Anterior cingulate cortex (tissue), 58 donors: ENCODE data around the gene BCAP31.

Source experiments
- DNase-seq, 58 donors: peaks; one replicate each; lab custom pipeline; 2025; lab: John Stamatoyannopoulos, UW

BCAP31 gene

DNA sequence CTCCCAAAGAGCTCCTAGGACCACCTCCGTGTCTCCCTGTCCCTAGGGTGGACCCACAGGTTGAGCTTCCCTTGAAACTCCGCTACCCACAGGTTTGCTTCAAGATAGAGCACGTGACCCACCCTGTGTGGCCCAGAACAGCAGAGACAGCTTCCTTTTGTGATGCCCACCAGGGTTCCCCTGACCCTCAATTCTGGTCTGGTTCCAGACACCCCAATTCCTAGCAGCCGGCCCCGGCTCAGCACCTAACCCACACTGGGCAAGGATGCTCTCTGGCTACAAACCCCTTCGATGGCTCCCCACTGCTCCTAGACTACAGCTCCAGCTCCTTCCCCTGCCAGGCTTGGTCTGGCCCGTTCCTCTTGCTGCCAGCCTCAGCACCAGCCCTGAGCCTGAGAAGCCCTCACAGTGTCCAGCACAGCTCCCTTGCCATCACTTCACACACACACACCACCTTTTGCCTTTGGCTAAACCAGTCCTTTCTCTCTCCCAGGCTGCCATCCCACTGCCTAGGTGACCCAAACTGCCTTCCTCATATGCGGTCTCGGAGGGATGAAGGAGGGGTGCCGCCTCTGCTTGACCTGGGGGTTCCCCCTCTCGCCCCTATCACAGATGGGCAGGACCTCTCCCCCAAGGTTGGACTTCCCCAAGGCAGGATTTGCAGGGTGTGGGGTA lies 56.8 kb downstream of the BCAP31 start:
- no peak for DNase-seq

DNA sequence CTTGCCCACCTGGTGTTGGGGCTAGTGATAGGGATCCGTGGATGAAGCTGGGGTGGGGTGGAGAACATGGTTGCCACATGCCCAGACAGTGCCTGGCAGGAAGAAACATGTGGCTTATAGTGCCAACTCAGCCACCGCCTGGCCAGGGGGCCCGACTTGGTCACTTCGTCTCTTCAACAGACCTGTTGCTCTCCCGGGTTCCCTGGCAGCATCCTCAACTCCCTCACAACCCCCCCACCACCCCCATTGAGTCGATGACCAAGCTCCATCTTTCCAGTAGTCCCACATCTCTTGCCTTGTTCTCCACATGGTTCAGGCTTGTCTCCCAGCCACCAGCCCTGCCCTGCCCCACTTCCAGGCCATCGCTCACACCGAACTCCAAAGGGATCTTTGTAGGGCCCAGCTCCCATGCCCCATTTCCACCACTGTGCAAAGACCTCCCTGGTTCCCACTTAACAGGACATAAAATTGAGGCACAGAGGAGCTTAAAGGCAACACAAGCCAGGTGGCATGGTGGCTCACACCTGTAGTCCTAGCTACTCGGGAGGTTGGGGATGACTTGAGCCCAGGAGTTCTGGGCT lies 58.4 kb downstream of the BCAP31 start:
- no peak for DNase-seq

DNA sequence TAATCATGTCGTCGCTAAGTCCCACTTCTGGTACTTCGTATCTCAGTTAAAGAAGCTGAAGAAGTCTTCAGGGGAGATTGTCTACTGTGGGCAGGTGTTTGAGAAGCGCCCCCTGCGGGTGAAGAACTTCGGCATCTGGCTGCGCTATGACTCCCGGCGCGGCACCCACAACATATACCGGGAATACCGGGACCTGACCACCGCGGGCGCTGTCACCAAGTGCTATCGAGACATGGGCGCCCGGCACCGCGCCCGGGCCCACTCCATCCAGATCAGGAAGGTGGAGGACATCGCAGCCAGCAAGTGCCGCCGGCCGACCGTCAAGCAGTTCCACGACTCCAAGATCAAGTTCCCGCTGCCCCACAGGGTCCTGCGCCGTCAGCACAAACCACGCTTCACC lies 61.9 kb downstream of the BCAP31 start:
- DNase-seq: no peak

DNA sequence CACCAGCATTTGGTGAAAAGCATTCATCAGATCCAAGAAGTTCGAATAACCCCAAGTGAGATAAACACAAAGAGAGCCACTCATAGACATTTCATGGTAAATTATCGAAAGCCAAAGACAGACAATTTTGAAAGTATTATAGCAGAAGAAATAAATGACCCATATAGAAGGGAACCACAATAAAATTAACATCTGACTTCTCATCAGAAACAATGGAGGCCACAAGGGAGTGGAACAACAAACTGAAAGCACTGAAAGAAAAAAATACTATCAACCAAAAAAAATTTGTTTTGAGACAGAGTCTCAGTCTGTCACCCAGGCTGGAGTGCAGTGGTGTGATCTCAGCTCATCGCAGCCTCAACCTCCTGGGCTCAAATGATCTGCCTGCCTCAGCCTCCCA lies 64.9 kb downstream of the BCAP31 start:
- no peak for DNase-seq

DNA sequence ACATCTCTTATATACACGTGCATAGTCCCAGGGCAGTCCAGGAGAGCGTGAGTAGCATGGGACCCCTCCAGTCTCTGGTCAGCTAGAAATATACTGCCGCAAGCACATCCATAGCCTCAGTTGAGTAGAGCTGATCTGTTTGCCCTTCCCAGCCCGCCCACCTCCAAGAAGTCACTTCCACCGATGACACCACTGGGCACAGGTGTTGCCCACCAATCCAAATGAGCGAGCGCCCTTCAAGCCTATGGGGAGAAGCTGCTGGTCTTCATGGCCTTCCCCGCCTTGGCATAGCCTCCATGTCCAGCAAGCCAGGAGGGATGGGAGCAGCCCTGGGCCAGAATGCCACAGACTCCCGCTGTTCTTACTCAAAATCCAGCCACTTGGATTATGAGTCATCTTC lies 67.0 kb downstream of the BCAP31 start:
- DNase-seq: no peak

DNA sequence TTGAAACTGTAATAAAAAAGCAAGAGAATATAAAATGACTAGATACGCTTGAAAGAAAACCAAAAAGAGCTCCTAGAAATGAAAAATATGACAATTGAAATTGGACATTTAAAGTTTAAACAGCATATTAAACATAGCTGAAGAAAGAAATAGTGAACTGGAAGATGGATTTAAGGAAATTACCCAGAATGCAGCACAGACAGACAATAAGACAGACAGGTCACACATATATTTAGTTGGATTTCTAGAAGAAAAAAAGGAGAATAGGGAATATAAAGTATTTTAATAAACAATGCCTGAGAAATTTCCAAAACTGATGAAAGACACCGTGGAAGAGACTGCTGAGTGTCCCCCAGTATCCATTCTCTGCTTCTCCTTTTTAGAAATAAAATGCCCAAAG lies 70.6 kb downstream of the BCAP31 start:
- no peak for DNase-seq

DNA sequence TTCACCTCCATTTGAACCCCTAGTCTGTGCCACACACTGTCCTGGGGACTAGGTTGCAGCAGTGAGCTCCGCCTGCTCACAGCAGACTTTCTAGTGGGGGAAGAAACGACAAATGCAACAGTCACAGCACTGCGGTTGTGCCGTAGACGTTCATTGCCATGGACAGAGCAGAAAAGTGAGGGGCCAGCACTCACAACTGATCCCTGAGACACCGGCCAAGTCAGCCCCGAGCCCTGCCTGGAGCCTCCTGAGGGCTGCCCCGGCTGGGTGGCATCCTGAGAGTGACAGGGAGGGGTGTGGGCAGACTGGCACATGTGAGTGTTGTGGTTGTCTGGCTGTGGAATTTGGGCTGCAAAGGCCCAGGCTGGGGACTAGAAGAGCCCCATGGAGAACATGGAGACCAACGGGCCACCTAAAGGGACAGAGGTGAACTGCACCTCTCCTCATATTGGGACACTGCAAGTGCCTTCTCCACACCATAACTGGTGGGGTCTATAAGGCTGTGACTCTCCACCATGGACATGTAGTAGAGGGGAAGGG lies 72.6 kb downstream of the BCAP31 start:
- DNase-seq: no peak

DNA sequence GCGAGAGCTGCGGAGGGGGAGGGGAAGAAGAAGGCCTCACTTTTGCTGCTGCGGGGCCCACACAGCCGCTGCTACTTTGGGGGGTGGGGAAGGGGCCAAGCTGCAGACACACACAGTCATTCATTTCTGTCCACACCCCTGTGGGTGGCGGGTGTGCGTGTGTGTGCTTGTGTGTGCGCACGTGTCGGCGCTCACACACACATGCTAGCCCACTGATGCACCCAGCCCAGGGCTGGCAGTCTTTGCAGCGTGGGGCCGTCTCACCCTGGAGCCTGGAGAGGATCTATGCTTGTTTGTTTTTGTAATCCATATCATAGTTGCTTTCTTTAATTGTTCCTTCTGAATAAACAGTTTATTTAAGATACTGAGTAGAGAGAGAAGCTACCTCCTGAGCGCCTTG lies 73.2 kb downstream of the BCAP31 start:
- DNase-seq: no peak
